Measurements from ENCODE around the gene TOLLIP.

Gene TOLLIP

DNA sequence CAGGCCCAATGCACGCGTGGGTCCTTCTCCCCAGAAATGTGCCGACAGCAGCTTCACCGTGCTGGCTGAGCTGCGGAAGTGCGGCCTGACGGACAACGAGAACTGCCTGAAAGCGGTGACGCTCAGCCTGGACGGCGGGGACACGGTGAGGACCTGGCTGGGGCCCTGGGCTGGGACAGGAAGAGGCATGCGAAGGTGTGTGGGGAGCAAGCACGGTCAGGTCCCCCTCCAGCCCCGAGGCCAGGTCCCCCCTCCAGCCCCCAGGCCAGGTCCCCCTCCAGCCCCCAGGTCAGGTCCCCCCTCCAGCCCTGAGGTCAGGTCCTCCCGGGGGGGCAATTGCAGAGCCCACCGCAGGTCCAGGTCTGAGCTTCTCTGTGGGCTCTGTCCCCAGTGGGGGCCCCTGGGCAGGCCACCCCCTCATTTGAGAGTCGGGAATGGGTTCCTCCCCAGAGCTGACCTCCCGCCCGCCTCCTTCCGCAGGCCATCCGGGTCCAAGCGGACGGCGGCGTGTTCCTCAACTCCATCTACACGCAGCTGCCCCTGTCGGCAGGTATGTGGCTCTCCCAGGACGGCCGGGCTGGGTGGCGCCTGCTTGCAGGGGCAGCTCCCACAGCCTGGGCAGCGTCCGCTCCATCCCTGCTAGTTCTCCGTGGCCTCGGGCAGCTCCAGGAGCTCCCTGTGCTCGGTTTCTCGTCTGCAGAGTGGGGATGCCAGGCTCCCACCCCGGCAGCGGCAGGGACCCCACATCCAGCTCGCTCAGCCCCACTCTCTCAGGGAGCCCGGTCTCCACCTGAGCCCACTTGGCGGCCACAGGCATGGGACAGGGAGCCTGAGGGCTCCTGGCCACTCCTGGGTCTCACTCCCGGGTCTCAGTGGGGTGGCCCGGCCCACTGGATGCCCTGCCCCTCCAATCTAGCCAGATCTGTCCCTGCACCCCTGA, 78.7 kb downstream of the TOLLIP start:
- TF ChIP-seq, protein P1, sequence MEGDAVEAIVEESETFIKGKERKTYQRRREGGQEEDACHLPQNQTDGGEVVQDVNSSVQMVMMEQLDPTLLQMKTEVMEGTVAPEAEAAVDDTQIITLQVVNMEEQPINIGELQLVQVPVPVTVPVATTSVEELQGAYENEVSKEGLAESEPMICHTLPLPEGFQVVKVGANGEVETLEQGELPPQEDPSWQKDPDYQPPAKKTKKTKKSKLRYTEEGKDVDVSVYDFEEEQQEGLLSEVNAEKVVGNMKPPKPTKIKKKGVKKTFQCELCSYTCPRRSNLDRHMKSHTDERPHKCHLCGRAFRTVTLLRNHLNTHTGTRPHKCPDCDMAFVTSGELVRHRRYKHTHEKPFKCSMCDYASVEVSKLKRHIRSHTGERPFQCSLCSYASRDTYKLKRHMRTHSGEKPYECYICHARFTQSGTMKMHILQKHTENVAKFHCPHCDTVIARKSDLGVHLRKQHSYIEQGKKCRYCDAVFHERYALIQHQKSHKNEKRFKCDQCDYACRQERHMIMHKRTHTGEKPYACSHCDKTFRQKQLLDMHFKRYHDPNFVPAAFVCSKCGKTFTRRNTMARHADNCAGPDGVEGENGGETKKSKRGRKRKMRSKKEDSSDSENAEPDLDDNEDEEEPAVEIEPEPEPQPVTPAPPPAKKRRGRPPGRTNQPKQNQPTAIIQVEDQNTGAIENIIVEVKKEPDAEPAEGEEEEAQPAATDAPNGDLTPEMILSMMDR (IDR thresholded peaks at IDR 0.05): no peak
- Histone ChIP-seq H2AFZ (no peak overlapping the region), H3K4me1 (no peaks in the 10 kb centered on the region), H3K27me3 (ENCODE audit: control insufficient read depth, insufficient read depth, low read length) (no peaks in the 10 kb centered on the region), H3K27ac (no peak overlapping the region), H3K9ac (no peak overlapping the region), H3K9me3 (ENCODE audit: control insufficient read depth, low read length) (no peaks in the 10 kb centered on the region), H3K4me2 (ENCODE audit: low read length) (no peak overlapping the region), H3K4me3 (ENCODE audit: low read depth, low read length) (no peak overlapping the region), H3K36me3 (ENCODE audit: control insufficient read depth, insufficient read depth, low read length) (no peaks in the 10 kb centered on the region), H3K79me2 (no peaks in the 10 kb centered on the region)

DNA sequence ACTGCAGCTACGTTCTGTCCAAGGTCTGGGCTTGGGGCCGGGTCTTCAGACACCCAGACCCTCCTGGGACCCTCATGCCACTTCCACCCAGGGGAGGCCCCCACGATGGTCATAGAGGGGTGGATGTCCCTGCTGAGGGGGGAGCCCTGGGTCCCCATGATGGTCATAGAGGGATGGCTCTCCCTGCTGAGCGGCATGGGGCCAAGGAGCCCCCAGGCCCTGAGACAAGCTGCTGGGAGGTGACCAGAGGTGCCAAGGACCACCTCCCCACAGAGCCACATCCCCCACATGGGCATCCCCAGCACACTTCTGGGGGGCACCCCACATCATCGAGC, 79.3 kb downstream of the TOLLIP start:
- Histone ChIP-seq H3K27me3 (ENCODE audit: control insufficient read depth, insufficient read depth, low read length) (no peaks in the 10 kb centered on the region), H3K4me3 (ENCODE audit: low read depth, low read length) (no peak overlapping the region), H3K36me3 (ENCODE audit: control insufficient read depth, insufficient read depth, low read length) (no peaks in the 10 kb centered on the region), H3K9me3 (ENCODE audit: control insufficient read depth, low read length) (no peaks in the 10 kb centered on the region), H3K4me1 (no peaks in the 10 kb centered on the region), H3K4me2 (ENCODE audit: low read length) (no peak overlapping the region), H3K9ac (no peak overlapping the region), H3K27ac (no peak overlapping the region), H3K79me2 (no peaks in the 10 kb centered on the region), H2AFZ (no peak overlapping the region)
- TF ChIP-seq, protein P1 (IDR thresholded peaks at IDR 0.05): no peak

DNA sequence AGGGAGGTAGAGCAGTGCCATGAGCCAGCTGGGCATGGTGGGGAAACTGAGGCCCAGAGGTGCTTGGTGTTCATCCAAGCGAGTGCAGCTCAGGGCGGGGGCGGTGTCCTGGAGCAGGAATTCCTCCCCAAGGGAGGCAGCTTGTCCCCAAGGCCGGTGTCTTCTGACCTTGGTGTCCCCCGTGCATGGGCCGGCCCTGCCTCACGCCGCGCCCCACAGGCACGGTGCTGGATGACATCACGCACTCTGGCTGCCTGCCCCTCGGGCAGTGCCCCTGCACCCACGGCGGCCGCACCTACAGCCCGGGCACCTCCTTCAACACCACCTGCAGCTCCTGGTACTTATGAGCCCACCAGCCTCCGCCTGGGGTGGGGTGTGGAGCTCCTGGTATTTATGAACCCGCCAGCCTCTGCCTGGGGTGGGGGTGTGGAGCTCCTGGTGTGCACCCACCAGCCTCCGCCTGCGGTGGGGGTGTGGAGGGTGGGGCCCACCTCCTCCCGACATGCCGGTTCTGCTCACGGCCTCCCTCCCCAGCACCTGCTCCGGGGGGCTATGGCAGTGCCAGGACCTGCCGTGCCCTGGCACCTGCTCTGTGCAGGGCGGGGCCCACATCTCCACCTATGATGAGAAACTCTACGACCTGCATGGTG, 79.8 kb downstream of the TOLLIP start:
- Histone ChIP-seq H3K9ac (no peak overlapping the region), H3K4me1 (no peaks in the 10 kb centered on the region), H2AFZ (no peak overlapping the region), H3K4me2 (ENCODE audit: low read length) (no peak overlapping the region), H3K9me3 (ENCODE audit: control insufficient read depth, low read length) (no peaks in the 10 kb centered on the region), H3K36me3 (ENCODE audit: control insufficient read depth, insufficient read depth, low read length) (no peaks in the 10 kb centered on the region), H3K27me3 (ENCODE audit: control insufficient read depth, insufficient read depth, low read length) (no peaks in the 10 kb centered on the region), H3K79me2 (no peaks in the 10 kb centered on the region), H3K4me3 (ENCODE audit: low read depth, low read length) (no peak overlapping the region), H3K27ac (no peak overlapping the region)
- TF ChIP-seq, protein P1 (IDR thresholded peaks at IDR 0.05): no peak

DNA sequence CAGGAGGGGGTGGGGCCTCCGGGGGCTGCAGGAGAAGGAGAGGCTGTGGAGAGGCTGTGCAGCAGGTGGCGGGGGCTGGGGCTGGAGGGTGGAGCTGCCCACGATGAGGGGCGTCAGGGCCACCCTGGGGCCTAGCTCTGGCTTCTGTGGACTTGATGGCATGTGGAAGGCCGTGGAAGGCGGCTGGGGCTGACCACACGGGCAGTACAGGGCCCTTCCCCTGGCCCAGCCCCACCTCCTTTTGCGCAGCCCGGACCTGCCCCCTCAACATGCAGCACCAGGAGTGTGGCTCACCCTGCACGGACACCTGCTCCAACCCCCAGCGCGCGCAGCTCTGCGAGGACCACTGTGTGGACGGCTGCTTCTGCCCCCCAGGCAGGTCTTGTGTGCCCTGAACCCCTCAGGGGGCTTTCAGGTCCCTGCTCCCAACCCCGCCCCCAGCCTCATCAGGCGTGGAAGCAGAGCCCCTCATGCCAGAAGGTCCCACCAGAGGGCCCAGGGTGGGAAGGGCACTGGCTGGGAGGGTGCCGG, 80.4 kb downstream of the TOLLIP start:
- H3K27me3 ChIP-seq (ENCODE audit: control insufficient read depth, insufficient read depth, low read length): no peaks in the 10 kb centered on the region
- H3K27ac ChIP-seq: no peak overlapping the region
- no peaks in the 10 kb centered on the region for H3K4me1 ChIP-seq
- H3K4me3 ChIP-seq (ENCODE audit: low read depth, low read length): no peak overlapping the region
- H3K9ac ChIP-seq: no peak overlapping the region
- TF ChIP-seq, protein P1 (IDR thresholded peaks at IDR 0.05): no peak
- H3K36me3 ChIP-seq (ENCODE audit: control insufficient read depth, insufficient read depth, low read length): no peaks in the 10 kb centered on the region
- H2AFZ ChIP-seq: no peak overlapping the region
- H3K4me2 ChIP-seq (ENCODE audit: low read length): no peak overlapping the region
- H3K79me2 ChIP-seq: no peaks in the 10 kb centered on the region
- H3K9me3 ChIP-seq (ENCODE audit: control insufficient read depth, low read length): no peaks in the 10 kb centered on the region

Data from parathyroid adenoma (tissue), 2 donors.